HG03103 (cell line): ENCODE measurements around the gene DNAH17.

ENCODE experiments used
- ATAC-seq: cut with Tn5 transposase; IDR thresholded peaks from one replicate; pipeline ENCODE4 v1.9.1; 2021; ENCODE audit warnings: low read depth; ENCODE audit not compliant: unreplicated experiment

DNAH17 gene

GRCh38 chr17:78399693-78400144, 177.5 kb downstream of the DNAH17 start:
- ATAC-seq: no peak

- no peak for ATAC-seq
These were observed 178.0 kb downstream of the DNAH17 start for GRCh38 chr17:78399028-78399692.

DNA sequence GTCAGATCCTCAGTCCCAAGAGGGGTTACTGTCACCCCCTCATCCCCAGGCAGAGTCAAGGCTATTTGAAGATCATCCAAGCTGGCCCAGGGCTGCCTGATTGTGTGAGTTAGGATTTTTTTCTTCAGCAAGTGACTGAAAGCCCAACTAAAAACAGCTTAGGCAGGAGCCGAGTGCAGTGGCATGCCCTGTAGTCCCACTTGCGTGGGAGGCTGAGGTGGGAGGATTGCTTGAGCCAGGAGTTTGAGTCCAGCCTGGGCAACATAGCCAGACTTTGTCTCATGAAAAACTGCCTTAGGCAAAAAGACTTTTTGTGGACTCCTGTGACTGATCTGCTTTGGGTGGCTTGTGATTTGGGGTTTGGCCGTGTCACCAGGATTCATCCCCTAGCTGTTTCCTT, 178.8 kb downstream of the DNAH17 start:
- no peak for ATAC-seq

DNA sequence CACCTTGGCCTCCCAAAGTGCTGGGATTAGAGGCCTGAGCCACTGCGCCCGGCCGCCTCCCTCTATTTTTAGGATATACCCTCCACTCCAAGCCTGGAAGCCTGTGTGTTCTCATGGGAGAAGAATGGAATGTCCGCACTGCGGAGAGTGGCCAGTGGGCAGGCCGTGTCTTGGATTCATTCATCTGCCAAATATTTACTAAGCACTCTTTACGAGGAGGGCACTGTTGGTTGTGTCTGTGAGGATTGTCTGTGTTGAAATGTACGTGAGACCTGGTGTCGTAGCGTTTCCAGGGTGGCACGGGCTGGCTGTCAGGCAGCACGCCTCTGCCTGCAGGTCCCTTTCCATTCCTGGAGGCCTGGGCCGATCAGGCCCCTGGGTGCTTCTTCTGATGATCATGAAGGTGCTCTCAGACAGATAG, 179.5 kb downstream of the DNAH17 start:
- no peak for ATAC-seq

GRCh38 chr17:78396441-78397337, 180.5 kb downstream of the DNAH17 start:
- ATAC-seq: no peak

DNA sequence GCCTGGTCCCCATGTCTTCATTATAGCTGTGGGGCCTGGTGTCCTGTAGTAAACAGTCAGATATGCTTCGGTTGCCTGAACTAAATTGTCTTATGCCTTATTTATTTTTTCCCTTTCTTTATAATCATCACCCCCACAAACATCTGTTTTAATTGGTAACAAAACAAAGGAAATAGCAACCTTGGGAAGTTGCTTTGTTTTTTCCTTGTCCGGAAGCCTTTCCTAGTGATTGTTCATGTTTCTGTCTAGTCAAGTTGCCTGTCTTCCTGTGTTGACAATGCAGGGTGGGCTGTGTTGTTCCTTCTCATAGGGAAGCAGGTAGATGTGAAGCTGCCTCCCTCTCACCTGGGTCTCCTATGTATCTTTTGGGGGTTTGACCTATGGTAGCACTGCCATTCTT, 182.0 kb downstream of the DNAH17 start:
- ATAC-seq: no peak

DNA sequence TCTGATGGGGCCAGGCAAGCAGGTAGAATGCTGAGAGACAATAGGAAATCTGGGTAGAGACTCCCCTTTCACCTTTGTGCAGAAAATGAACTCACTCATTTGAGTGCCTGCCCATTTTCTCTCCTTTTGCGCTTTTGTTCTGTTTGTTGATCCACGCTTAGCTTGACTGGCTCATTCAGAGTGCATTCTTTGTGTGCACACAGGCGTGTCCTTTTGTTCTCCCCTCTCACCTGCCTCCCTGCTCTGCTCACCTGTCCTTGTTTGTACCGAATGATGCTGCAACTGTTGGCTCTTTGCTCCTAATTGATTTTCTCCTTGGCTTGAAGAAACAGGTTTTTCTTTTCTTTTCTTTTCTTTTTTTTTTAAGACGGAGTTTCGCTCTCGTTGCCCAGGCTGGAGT, 183.0 kb downstream of the DNAH17 start:
- ATAC-seq: no peak

DNA sequence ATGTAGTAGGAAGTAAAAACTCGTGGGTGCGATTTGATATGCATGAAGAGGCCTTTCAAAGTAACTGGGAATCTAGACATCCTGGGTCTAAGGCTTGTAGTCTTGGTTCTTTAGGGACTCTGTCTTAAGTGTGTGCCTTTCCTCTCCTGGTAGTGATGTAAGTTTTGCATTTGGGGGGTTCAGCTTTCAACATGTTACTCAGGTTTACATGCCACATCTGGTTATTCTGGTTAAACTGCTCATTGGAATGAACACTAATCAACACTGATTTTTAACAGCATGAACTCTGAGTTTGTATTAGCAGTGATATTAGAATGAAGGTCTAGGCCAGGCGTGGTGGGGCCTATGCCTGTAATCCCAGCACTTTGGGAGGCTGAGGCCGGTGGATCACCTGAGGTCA, 183.6 kb downstream of the DNAH17 start:
- no peak for ATAC-seq

DNA sequence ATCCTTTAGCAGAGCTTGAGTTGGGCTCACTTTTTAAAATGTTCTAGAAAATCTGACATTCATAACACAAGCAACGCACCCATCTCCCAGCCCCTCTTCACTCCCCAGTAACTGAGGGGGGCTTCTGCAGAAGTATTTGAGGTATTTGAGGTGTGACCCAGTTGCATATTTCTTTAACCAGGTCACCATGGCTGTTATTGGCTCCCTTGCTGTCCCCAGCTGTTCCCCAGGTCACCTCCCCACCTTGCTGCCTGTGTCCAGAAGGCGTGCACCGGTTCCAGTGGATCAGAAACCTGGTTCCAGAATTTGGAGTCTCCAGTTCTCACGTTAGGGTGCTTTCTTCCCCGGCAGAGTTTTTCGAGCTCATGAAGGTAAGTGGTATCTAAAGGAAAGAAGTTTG, 184.9 kb downstream of the DNAH17 start:
- no peak for ATAC-seq

DNA sequence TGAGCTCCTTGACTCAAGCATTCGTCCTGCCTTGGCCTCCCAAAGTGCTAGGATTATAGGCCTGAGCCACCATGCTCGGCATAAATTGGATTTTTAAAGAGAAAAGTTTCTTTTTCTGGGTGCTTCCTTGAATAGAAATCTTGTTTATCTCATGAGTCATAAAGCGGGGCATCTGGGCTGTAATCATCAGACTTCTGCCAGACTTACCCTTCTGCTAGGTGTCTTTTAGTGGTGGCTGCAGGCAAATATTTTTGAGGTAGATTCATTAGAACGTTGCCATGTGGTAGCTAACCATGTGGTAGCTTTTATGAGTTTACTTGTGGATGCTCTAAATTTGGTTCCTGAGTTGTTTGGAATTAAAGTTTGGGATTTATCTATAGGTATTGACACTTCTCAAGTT, 185.4 kb downstream of the DNAH17 start:
- no peak for ATAC-seq

GRCh38 chr17:78391051-78391431, 186.2 kb downstream of the DNAH17 start:
- no peak for ATAC-seq

DNA sequence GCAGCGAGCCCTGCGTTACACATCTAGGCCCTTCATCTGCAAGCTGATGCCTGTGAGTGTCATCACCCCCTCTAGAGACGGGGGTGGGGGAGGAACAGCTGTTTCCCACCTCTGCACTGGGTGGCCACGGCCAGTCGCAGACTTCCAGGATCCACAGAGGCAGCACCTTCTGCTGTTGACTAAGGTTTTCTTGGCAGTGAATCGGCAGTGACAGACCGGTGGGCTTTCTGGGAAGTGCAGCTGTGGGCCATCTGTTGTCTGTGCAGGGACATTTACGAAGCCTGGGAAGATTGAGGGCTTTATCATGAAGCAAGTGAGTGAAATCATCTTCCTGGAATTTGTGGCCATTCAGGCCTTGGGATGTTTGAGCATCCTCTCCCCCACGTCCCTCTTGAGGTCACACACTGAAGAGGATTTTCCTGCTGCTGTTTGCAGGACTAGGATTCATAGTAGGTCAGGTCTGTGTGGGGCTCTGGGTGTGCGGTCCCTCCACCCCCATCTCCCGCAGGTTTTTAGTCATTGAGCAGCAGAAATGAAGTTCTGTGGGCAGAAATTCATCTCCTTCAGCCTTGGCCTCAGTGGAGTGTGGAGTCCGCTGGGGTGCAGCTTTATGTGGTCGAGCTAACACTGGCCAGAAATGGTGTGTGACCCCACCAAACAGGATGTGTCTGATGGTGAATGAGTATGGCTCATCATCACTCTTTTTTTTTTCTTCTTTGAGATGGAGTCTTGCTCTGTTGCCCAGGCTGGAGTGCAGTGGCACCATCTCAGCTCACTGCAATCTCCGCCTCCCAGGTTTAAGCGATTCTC, 186.8 kb downstream of the DNAH17 start:
- no peak for ATAC-seq

DNA sequence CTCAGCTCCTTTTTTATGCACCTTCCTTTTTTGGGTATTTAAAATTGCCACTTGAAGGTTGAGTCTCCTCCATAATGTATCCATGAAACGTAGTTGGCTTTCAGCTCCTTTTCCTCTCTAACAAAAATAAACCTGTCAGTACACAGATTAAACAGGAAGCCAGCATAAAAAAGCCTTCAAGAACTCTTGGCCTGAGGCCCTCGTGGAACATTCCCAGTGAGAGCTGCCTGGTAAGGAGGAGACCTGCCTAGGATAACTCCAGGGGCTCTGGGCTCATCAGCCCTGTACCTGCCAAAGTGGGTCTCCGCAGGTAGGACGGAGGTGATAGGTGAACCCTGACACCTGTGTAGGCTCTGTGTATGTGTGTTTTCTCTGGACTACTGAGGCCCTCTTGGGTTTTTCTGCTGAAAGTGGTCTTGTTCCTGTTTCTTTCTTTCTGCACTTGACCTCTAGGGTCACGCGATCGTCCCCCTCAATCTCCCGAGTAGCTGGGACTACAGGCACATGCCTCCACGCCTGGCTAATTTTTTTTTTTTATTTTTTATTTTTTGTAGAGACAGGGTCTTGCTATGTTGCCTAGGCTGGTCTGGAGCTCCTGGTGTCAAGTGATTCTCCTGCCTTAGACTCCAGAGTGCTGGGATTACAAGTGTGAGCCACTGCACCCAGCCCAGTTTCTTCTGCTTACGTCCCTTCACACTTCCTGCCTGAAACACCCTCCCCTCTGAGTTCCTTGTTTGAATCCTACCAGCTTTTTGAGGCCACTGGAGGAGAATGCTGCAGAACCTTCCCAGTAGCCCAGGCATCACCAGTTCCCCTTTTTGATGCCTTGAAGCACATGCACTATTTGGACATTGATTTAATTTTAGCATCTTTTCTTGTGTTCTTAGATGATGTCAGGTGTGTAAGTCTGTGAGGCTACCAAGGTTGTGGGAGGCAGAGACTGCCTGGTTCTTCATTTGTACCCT, 188.9 kb downstream of the DNAH17 start:
- no peak for ATAC-seq

DNA sequence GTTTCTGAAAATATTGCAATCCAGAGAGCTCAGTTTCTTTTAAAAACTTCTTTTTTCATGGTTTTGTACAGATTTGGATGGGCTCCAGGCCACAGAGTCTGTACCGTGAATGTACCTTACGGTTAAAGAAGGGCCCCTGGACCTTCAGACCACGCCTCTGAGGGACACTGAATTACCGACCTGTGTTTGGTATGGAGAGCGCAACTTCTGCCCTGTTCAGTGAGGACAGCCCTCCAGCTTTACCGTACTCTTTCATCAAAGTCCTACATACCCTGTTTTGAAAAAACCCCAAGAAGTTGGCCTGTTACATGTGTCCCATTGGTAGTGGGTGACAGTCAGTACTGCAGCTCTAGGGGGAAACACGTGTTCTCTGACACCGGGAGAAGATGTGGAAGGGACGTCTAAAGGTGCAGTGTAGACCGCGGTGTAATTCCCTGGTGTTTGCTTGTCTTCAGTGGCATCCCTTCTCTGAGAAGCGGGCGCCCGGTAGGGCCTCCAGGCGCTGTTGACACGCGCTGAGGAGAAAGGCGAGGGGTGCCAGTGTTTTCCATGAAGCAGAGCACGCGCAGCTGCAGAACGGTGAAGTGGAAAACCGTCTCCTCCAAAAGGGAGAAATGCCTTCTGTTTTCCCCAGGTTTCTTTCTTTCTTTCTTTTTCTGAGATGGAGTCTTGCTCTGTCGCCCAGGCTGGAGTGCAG, 192.6 kb downstream of the DNAH17 start:
- no peak for ATAC-seq

- no peak for ATAC-seq
These were observed 193.3 kb downstream of the DNAH17 start for GRCh38 chr17:78383725-78384471.

DNA sequence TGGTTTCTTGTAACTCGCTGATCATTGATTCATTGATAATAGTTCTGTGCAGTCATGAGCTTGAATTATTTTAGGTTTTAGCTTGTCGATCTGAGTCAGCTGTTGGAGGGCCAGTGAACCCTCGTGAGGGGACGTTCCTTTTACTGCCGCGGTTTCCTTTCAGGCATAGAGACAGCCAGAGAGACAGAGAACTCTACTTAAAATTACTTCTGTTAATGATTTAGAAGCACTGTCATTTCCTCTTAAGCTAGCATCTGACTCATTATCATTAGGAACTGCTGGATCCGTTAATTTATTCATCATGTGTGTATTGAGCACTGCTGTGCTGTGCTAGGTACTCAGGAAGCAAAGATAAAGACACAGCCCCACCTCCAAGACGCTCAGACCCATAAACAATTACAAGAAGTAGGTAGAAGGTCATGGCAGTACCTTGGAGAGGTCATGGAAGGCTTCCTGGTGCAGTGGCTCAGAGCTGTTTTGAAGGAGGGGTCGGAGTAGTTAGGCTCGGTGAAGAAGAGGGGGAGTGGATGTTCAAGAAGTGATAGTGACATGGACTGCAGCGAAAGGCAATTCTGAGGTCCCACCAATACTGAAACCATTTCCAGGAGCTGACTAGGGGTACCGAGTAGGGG, 195.5 kb downstream of the DNAH17 start:
- ATAC-seq: no peak

- ATAC-seq: no peak
These were observed 196.8 kb downstream of the DNAH17 start for GRCh38 chr17:78380370-78380769.

- ATAC-seq: no peak
These were observed 198.1 kb downstream of the DNAH17 start for GRCh38 chr17:78379131-78379491.
